Midbrain (tissue), 1 donor: ENCODE data around the gene DRC7.

Experiments used
- DNase-seq: peaks from one replicate; lab custom pipeline; 2025; lab: John Stamatoyannopoulos, UW

DRC7 gene

GRCh38 chr16:57750796-57751538 is 56.4 kb downstream of the DRC7 start:
- no peak for DNase-seq

- DNase-seq: no peak
These were observed 57.1 kb downstream of the DRC7 start for GRCh38 chr16:57751539-57752202.

GRCh38 chr16:57752203-57752580 is 57.6 kb downstream of the DRC7 start:
- no peak for DNase-seq

GRCh38 chr16:57752581-57753447 is 58.2 kb downstream of the DRC7 start:
- no peak for DNase-seq

- DNase-seq: no peak
These were observed 59.1 kb downstream of the DRC7 start for GRCh38 chr16:57753448-57754353.

- no peak for DNase-seq
These were observed 59.9 kb downstream of the DRC7 start for GRCh38 chr16:57754354-57755060.

GRCh38 chr16:57755061-57755684 is 60.6 kb downstream of the DRC7 start:
- no peak for DNase-seq

GRCh38 chr16:57755726-57756423 is 61.3 kb downstream of the DRC7 start:
- DNase-seq: no peak

- DNase-seq: no peak
These were observed 62.1 kb downstream of the DRC7 start for GRCh38 chr16:57756424-57757325.

- DNase-seq: peak; percentile 88
These were observed 62.8 kb downstream of the DRC7 start for GRCh38 chr16:57757326-57757786.

GRCh38 chr16:57757883-57758282 is 63.3 kb downstream of the DRC7 start:
- no peak for DNase-seq

- DNase-seq: no peak
These were observed 63.9 kb downstream of the DRC7 start for GRCh38 chr16:57758331-57759117.

- no peak for DNase-seq
These were observed 64.5 kb downstream of the DRC7 start for GRCh38 chr16:57759131-57759530.

GRCh38 chr16:57759541-57760356 is 65.1 kb downstream of the DRC7 start:
- DNase-seq: no peak

- DNase-seq: no peak
These were observed 66.0 kb downstream of the DRC7 start for GRCh38 chr16:57760357-57761160.

- DNase-seq: no peak
These were observed 66.7 kb downstream of the DRC7 start for GRCh38 chr16:57761301-57761700.
